Esophagus muscularis mucosa (tissue), 3 donors: ENCODE measurements around the gene PXN.

Source experiments
- CTCF ChIP-seq, 3 experiments: fragments of 200-600 bp in 2 of 3; fragments of 450-650 bp in 1 of 3; sonication (generic) in 2 of 3; IDR thresholded peaks; one replicate each; pipeline ENCODE4 v1.5.1; 2017 to 2019; ENCODE audit warnings: antibody characterized with exemption in 3 of 3, mild to moderate bottlenecking in 2 of 3, moderate library complexity in 1 of 3
- EP300 ChIP-seq: sonication (generic); formaldehyde crosslinking; IDR thresholded peaks from one replicate; pipeline ENCODE4 v1.6.1; 2017; ENCODE audit warnings: antibody characterized with exemption

- TF ChIP-seq CTCF (IDR thresholded peaks at IDR 0.05) (no peak), EP300 (no peak)
These were observed 40.4 kb downstream of the PXN start for GRCh38 chr12:120225200-120225558.
